ENCODE results near the gene NUDT3.
"Not testable (repeated sequence)": the region's sequence is repeated elsewhere in the genome, so short reads cannot be mapped to it uniquely, and the experiment has no call there.

The NUDT3 gene

GRCh38 chr6:34347303-34347702 lies 45.2 kb downstream of the NUDT3 start:
- in situ Hi-C loops (cut with MboI; ENCODE audit: low sequenced_read_pairs), result no loop called here

GRCh38 chr6:34346175-34347119 lies 46.0 kb downstream of the NUDT3 start:
- in situ Hi-C loops (cut with MboI; ENCODE audit: low sequenced_read_pairs), result no loop called here

- in situ Hi-C loops (cut with MboI; ENCODE audit: low sequenced_read_pairs), result no loop called here
Measured at GRCh38 chr6:34343806-34344205, 48.7 kb downstream of the NUDT3 start.

GRCh38 chr6:34342247-34342646 lies 50.2 kb downstream of the NUDT3 start:
- in situ Hi-C loops (cut with MboI; ENCODE audit: low sequenced_read_pairs), result no loop called here

GRCh38 chr6:34341481-34341971 lies 50.9 kb downstream of the NUDT3 start:
- in situ Hi-C loops (cut with MboI; ENCODE audit: low sequenced_read_pairs), result no loop called here

- in situ Hi-C loops (cut with MboI; ENCODE audit: low sequenced_read_pairs), result no loop called here
Measured at GRCh38 chr6:34340906-34341480, 51.5 kb downstream of the NUDT3 start.

GRCh38 chr6:34340394-34340793 lies 52.1 kb downstream of the NUDT3 start:
- in situ Hi-C loops (cut with MboI; ENCODE audit: low sequenced_read_pairs), result no loop called here

GRCh38 chr6:34339971-34340370 lies 52.5 kb downstream of the NUDT3 start:
- in situ Hi-C loops (cut with MboI; ENCODE audit: low sequenced_read_pairs), result no loop called here

GRCh38 chr6:34339432-34339831 lies 53.0 kb downstream of the NUDT3 start:
- in situ Hi-C loops (cut with MboI; ENCODE audit: low sequenced_read_pairs), result no loop called here

- in situ Hi-C loops (cut with MboI; ENCODE audit: low sequenced_read_pairs), result no loop called here
Measured at GRCh38 chr6:34338811-34339210, 53.7 kb downstream of the NUDT3 start.

GRCh38 chr6:34338377-34338776 lies 54.1 kb downstream of the NUDT3 start:
- in situ Hi-C loops (cut with MboI; ENCODE audit: low sequenced_read_pairs), result no loop called here

GRCh38 chr6:34334796-34335416 lies 57.6 kb downstream of the NUDT3 start:
- in situ Hi-C loops (cut with MboI; ENCODE audit: low sequenced_read_pairs), result no loop called here

- in situ Hi-C loops (cut with MboI; ENCODE audit: low sequenced_read_pairs), result no loop called here
Measured at GRCh38 chr6:34333858-34334257, 58.6 kb downstream of the NUDT3 start.

GRCh38 chr6:34332251-34333198 lies 59.9 kb downstream of the NUDT3 start:
- in situ Hi-C loops (cut with MboI; ENCODE audit: low sequenced_read_pairs), result no loop called here

- in situ Hi-C loops (cut with MboI; ENCODE audit: low sequenced_read_pairs), result no loop called here
Measured at GRCh38 chr6:34331371-34332050, 61.0 kb downstream of the NUDT3 start.

GRCh38 chr6:34329814-34330213 lies 62.7 kb downstream of the NUDT3 start:
- in situ Hi-C loops (cut with MboI; ENCODE audit: low sequenced_read_pairs), result not testable (repeated sequence)

- in situ Hi-C loops (cut with MboI; ENCODE audit: low sequenced_read_pairs), result no loop called here
Measured at GRCh38 chr6:34328969-34329368, 63.5 kb downstream of the NUDT3 start.

GRCh38 chr6:34327313-34328205 lies 64.9 kb downstream of the NUDT3 start:
- in situ Hi-C loops (cut with MboI; ENCODE audit: low sequenced_read_pairs), result not testable (repeated sequence)

- in situ Hi-C loops (cut with MboI; ENCODE audit: low sequenced_read_pairs), result no loop called here
Measured at GRCh38 chr6:34325633-34326032, 66.8 kb downstream of the NUDT3 start.

Data from HL-60/S4 treated with retinoic acid at 250 ng/mL for 4 days and 3 days (cell line).